Kidney (tissue), 14 donors: ENCODE data around the gene NSD1. TPM values are rescaled to one million over a fixed set of nuclear protein-coding genes. Genes with fewer than 3 reads are reported as not detected.
A peak's percentile ranks its signal among the peaks of the same experiment; 100 is the strongest.

Experiments
- DNase-seq, 5 donors: peaks; one replicate each; pipeline ENCODE4 v3.0.0-alpha.2; 2013 to 2020
- FAIRE-seq: peaks from 2 replicates; lab custom pipeline; 2012; peaks lifted over from hg19 to GRCh38; lab: Jason Lieb, UNC
- H3K27ac ChIP-seq, 2 donors: one replicate each; pipeline ENCODE4 v1.7.0; 2013; ENCODE audit warnings: low read depth in 2 of 2, low read length in 2 of 2, inconsistent platforms in 1 of 2
- H3K27me3 ChIP-seq: one replicate; pipeline ENCODE4 v1.7.1; 2013; ENCODE audit warnings: low read length, inconsistent platforms; ENCODE audit not compliant: control insufficient read depth, insufficient read depth
- H3K36me3 ChIP-seq, 3 donors: one replicate each; pipeline versions ENCODE4 v1.7.0 to v1.7.1; 2013; ENCODE audit warnings: low read length in 3 of 3, control low read depth in 1 of 3, inconsistent platforms in 1 of 3; ENCODE audit not compliant: insufficient read depth in 3 of 3, control insufficient read depth in 2 of 3
- H3K4me1 ChIP-seq, 3 donors: one replicate each; pipeline versions ENCODE4 v1.7.0 to v1.7.1; 2013; ENCODE audit warnings: low read length in 3 of 3, inconsistent platforms in 1 of 3, low read depth in 1 of 3; ENCODE audit not compliant: control insufficient read depth in 2 of 3, insufficient read depth in 2 of 3
- H3K4me3 ChIP-seq, 3 donors: one replicate each; pipeline versions ENCODE4 v1.7.0 to v1.8.1; 2013; ENCODE audit warnings: low read length in 3 of 3, control low read depth in 1 of 3, inconsistent platforms in 1 of 3
- H3K9ac ChIP-seq, 3 donors: one replicate each; pipeline versions ENCODE4 v1.7.0 to v1.7.1; 2013; ENCODE audit warnings: low read length in 3 of 3, control low read depth in 1 of 3, inconsistent platforms in 1 of 3
- H3K9me3 ChIP-seq, 3 donors: one replicate each; pipeline versions ENCODE4 v1.7.0 to v1.7.1; 2013; ENCODE audit warnings: low read length in 3 of 3, control low read depth in 1 of 3, inconsistent platforms in 1 of 3; ENCODE audit not compliant: control insufficient read depth in 2 of 3, insufficient read depth in 1 of 3
- intact Hi-C: fragments of 100-400 bp; cut with DNase I; formaldehyde crosslinking; loops from one replicate; pipeline ENCODE4 v1.11.1; 2022
- polyA plus RNA-seq: library from polyadenylated mRNA; stranded (reverse); fragments of 350-450 nt; fragmentation: Illumina TruSeq; extraction: RNeasy Lipid Tissue Mini Kit (QIAGEN cat#74804); gene quantifications from one replicate; pipeline ENCODE4 v1.2.3, GENCODE V29; 2014; ENCODE audit warnings: low read depth, low replicate concordance; ENCODE audit not compliant: insufficient read depth
- total RNA-seq: library from RNA; stranded (reverse); fragmentation: NEBNext Ultra II Directional; extraction: Animal tissue kit (Norgen Biotek cat#: 25700); gene quantifications from one replicate; pipeline ENCODE4 v1.2.1, GENCODE V29; 2021
- TF ChIP-seq, protein P1 (sequence below): IDR thresholded peaks from 3 replicates; pipeline ENCODE4 v1.5.1; 2012; ENCODE audit warnings: mild to moderate bottlenecking, moderate library complexity, borderline replicate concordance; ENCODE audit not compliant: insufficient read depth; ENCODE audit errors: extremely low read depth
- donor health status: control.
- donor health status: control.
- donor health status: control.
- donor health status: control.
- donor health status: control.
- donor health status: DM: yes; HTN: yes; CAD: no.
- donor health status: Normal renal cell carcinoma (clear cell type).

Gene NSD1
- total and polyA plus RNA-seq, 2 donors from 2014 or later, result 6.0 to 99.1 TPM

DNA sequence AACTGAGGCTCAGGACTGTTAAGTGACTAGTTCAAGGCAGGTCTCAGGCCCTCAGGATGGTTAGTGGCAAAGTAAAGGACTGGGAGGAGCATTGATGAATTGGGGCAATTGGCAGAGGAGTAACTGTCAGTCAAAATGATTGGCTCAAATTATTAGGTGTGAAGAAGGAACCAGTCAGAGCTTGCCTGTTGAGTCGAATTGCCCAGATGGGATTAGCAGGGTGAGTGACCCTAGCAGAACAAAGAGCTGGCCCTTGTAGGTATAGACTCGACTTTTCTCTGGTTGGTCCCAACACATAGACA lies 2.6 kb upstream of the NSD1 start:
- Histone ChIP-seq H3K27me3 (no peaks in the 10 kb centered on the region), H3K9ac (no peak overlapping the region), H3K27ac (no peak overlapping the region), H3K36me3 (peaks cover 0 to 8% (median 7%) of the 10 kb centered on the region in 3 donors), H3K4me3 (no peak overlapping the region), H3K9me3 (no peaks in the 10 kb centered on the region), H3K4me1 (peaks cover 6 to 12% (median 7%) of the 10 kb centered on the region in 3 donors)
- DNase-seq (peak in 1 of 5 donors; percentile 17), FAIRE-seq (no peak)
- intact Hi-C loops, result no loop called here
- TF ChIP-seq, protein P1, sequence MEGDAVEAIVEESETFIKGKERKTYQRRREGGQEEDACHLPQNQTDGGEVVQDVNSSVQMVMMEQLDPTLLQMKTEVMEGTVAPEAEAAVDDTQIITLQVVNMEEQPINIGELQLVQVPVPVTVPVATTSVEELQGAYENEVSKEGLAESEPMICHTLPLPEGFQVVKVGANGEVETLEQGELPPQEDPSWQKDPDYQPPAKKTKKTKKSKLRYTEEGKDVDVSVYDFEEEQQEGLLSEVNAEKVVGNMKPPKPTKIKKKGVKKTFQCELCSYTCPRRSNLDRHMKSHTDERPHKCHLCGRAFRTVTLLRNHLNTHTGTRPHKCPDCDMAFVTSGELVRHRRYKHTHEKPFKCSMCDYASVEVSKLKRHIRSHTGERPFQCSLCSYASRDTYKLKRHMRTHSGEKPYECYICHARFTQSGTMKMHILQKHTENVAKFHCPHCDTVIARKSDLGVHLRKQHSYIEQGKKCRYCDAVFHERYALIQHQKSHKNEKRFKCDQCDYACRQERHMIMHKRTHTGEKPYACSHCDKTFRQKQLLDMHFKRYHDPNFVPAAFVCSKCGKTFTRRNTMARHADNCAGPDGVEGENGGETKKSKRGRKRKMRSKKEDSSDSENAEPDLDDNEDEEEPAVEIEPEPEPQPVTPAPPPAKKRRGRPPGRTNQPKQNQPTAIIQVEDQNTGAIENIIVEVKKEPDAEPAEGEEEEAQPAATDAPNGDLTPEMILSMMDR, result no peak

DNA sequence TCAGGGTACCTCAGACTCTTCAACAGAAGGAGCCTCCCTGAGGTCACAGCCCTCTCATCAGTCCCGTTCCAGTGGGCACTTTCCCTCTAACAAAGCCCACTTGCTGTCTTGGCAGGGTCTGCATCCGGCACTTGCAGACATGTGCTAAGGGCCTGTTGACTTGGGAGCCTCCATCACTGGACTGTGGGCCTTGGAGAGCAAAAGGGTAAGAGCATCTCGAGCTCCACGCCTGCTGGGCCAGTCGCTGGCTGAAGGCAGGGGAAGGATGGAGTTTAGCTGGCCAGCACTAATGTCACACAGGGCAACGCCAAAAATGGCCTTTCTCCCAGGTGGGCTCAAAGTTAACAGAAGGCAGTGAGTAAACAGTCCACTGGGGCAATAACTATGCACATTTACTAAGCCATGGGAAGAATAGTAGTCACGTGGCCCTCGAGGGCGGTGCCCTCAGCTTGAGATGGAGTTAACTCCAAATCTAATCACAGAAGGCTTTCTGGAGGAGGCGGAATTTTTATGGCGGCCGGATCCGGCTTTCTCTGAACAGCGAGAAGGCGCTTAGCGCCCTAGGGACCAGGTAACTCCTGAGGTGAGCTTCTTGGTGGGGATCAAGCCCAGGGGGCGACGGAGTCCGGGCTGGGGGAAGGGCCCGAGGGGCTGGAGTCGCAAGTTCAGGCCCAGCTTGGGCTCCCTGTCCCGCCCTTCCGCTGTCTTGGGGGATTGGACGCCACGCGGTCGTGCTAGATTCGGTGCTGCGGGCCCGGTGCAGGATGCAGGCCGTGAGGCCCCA lies 2.0 kb upstream of the NSD1 start:
- FAIRE-seq (no peak), DNase-seq (peak in 4 of 5 donors; percentile 34 to 83 (median 56))
- intact Hi-C loops, result no loop called here
- Histone ChIP-seq H3K4me3 (no peak overlapping the region), H3K36me3 (peaks cover 0 to 10% (median 8%) of the 10 kb centered on the region in 3 donors), H3K27ac (peak overlapping the region in 1 of 2 donors; percentile 41), H3K9me3 (no peaks in the 10 kb centered on the region), H3K4me1 (peaks cover 6 to 13% (median 12%) of the 10 kb centered on the region in 3 donors), H3K27me3 (no peaks in the 10 kb centered on the region), H3K9ac (no peak overlapping the region)
- TF ChIP-seq, protein P1, result no peak

DNA sequence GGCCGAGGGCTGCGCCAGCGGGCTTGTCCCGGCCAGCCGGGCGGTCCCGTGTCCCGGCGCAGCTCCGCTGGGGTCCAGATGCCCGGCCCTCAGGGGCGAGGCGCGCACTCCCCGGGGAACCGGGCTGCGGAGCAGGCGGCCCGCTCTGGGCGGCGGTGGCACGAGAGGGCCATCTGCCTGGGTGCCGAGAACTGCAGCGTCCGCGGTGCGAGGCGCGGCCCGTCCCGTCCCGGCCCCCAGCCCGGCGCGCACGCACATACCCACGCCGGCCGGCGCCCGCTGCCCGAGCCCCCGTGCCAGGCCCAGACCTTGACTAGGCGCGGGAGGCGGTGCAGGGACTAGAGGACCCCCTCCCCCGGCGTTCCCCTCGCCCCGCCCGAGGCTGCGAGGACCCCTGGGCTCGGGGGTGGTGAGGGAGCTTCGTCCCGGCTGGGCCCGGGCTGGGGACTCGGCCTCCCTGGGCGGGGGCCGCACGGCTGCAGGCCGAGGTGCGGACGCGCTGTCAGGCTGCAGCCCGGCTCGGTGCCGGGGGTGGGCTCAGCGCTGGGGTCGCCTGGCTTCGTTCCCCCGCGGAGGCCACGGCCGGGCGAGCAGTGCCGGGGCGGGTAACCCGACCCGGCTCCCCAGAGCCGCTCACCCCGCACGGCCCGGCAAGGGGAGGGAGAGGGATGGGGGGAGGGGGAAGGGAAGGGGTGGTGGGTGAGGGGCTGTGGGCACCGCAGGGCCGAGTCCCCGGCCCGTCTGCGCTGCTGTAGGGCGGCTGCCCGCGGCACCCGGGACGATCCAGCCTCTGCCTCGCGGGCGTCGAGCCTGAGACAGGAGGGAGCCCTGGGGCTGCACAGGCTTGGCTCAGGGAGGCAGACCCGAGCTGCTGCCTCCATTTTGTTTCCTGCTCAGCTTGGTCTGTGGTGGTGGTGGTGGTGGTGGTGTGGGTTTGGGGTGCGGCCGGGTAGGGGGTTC lies 1.2 kb upstream of the NSD1 start:
- Histone ChIP-seq H3K9ac (peak overlapping the region in 2 of 3 donors; percentile 56 to 82), H3K4me1 (peaks cover 6 to 14% (median 13%) of the 10 kb centered on the region in 3 donors), H3K36me3 (peaks cover 4 to 11% (median 8%) of the 10 kb centered on the region in 3 donors), H3K9me3 (no peaks in the 10 kb centered on the region), H3K4me3 (peak overlapping the region in 1 of 3 donors; percentile 56), H3K27ac (peak overlapping the region; percentile 90 to 96), H3K27me3 (no peaks in the 10 kb centered on the region)
- intact Hi-C loops, result no loop called here
- TF ChIP-seq, protein P1, result no peak
- no peak for FAIRE-seq
- peak; percentile 81 to 88 (median 83) for DNase-seq
